GM12801 (cell line): Measurements from ENCODE around the gene ADAM11.

ENCODE experiments used
- TF ChIP-seq, protein P1 (sequence below): IDR thresholded peaks from one replicate; pipeline ENCODE4 v1.5.1; 2011; ENCODE audit warnings: control low read depth; ENCODE audit not compliant: insufficient read length; ENCODE audit errors: extremely low read depth

The ADAM11 gene

DNA sequence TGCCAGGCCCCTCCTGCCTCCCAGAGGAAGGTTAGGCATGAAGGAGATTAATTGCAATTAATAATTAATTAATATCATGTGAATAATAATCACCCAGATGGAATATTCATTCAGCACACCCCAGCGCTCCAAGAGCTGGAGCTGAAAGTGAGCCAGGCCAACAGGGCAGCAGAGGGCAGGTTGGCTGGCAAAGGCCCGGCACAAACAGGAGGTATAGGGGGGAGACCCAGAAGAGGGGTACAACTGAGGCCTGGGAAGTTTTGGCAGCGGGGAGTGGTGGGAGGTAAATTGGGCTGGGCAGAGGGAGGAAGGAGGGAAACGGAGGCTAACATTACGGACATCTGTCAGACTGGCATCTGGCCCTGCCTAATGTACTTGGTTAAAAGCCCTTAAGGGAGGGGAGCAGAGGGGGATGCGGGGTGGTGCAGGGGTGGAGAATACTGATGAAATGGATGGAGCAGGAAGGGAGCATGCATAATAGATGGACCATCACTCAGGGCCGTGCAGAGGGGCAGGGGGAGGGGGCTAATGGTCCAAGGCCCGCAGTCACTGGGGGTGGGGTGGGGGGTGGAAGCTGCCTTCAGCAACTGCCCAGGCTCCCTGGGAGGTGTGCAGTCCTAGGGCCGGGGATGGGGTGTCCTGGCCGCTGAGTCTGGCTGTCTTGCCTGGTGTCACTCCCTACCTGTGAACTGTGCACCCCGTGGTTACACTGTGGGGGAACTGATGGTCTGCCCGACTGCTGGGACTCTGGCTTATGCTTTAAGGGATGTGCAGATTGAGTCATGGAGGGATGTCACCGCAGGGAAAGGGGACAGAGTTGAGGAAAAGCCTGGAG is 1.9 kb downstream of the ADAM11 start:
- TF ChIP-seq, protein P1, sequence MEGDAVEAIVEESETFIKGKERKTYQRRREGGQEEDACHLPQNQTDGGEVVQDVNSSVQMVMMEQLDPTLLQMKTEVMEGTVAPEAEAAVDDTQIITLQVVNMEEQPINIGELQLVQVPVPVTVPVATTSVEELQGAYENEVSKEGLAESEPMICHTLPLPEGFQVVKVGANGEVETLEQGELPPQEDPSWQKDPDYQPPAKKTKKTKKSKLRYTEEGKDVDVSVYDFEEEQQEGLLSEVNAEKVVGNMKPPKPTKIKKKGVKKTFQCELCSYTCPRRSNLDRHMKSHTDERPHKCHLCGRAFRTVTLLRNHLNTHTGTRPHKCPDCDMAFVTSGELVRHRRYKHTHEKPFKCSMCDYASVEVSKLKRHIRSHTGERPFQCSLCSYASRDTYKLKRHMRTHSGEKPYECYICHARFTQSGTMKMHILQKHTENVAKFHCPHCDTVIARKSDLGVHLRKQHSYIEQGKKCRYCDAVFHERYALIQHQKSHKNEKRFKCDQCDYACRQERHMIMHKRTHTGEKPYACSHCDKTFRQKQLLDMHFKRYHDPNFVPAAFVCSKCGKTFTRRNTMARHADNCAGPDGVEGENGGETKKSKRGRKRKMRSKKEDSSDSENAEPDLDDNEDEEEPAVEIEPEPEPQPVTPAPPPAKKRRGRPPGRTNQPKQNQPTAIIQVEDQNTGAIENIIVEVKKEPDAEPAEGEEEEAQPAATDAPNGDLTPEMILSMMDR, result no peak

DNA sequence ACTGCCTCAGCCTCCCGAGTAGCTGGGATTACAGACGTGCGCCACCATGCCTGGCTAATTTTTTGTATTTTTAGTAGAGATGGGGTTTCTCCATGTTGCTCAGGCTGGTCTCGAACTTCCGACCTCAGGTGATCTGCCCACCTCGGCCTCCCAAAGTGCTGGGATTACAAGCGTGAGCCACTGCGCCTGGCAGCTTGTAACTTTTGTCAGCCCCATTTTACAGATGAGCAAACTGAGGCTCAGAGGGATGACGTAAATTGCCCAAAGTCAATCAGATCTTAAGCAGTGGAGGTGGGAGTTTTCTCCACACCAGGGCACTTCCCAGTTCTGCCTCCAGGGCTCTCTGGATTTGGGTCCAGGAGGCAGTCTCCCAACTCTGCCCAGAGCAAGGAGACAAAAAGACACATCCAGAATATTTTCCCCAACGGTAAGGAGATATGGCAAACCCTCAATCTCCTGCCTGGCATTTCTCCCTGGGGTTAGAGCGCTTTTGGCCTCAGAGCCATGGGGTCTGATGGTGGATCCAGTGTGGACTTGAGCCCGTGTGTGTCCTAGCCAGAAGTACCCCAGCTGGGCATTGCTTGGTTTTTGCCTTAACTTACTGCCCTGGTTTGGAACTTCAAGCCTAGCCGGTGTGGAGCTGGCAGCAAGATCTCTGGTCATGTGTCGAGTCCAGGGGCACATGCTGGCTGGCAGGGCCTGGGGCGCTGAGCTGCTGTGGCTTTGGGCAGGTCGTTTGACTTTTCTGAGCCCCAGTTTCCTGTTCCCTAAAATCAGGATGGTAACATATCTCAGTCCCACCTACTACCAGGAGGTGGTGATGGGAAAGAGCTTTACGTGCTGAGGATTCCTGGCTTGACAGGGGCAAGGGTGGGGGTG is 3.4 kb downstream of the ADAM11 start:
- TF ChIP-seq, protein P1, result no peak

DNA sequence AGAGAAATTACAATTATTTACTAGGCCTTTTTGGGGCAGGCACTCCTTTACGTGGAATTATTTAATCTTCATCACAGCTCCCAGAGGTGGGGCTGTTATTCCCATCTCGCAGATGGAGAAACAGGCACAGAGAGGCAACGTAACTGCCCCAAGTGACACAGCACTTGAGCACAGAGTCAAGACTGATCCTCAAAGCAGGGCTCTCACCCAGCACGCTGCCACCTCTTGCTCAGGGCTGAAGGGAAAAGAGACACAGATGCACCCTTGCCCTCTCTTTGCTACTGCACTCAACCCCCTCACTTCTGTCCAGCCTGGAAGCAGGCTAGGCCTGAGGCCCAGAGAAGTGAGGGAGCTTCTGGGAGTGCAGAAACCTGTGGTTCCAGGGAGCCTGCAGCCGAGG is 4.4 kb downstream of the ADAM11 start:
- TF ChIP-seq, protein P1, result no peak

DNA sequence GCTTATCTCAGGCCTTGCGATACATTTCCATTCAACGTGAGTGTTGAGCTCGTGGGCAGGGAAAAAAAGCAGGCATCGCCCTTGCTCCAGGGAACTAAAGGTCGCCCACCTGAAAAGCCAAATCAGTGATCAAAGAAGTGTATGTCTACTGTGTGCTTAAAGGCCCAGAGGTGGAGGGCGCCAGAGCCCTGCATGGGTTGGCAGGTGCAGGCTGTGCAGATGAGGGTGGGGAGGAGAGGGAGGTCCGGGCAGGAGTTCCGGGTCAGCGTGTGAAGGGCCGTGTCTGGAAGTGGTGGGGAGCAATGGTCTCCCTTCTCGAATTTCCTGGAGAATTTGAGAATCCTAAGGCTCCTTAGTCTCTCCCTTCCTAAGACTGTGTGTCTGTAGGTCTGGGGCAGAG is 7.2 kb downstream of the ADAM11 start:
- TF ChIP-seq, protein P1, result no peak

DNA sequence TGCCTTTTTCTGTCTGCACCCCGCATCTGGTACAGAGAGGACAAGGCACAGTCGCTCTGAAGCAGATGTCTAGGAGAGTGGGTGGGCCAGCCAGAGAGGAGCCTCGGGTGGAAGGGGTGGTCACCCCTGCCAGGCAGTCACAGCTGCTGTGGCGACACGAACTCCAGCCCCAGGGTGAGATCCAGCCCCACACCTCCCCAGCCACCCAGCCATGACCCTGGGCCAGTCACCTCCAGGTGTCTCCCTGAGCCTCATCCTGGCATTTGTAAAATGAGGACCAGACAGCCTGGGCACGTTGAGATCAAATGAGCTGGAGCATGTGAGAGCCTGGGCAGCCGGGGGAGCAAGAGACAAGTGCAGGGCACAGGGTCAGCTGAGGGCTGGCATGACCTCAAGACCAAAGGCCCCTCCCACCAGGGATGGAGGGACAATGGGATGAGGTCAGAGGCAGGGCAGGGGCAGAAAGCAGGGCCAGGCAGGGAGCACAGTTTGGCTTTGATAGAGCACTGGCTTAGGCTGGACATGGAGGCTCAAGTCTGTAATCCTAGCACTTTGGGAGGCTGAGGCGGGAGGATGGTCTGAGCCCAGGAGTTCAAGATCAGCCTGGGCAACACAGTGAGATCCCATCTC is 7.7 kb downstream of the ADAM11 start:
- TF ChIP-seq, protein P1, result no peak

DNA sequence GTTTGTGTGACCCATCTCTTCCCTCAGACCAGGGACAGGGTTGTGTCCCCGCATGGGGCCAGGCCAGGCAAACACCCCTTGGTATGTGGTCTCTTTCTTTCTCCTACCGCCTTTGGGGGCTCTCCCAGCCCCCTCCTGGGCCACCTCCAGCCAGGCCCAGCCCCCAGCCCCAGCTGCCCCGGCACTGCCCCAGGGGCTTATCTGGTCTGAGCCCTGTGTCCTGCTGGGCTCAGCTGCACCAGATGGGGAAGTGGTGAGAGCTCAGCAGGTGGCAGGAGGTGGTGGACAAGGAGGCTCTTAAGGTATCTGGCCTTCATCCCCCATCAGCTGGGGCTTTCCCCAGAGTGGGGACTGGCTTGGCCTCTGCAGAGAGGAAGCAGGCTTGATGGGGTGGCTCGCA is 8.7 kb downstream of the ADAM11 start:
- TF ChIP-seq, protein P1, result no peak
